Measurements from ENCODE around the gene TMEM123.
"Not testable (repeated sequence)": the region's sequence is repeated elsewhere in the genome, so short reads cannot be mapped to it uniquely, and the experiment has no call there.

Gene TMEM123

GRCh38 chr11:102396708-102397563 is 55.6 kb downstream of the TMEM123 start:
- in situ Hi-C loops (cut with MboI; ENCODE audit: low sequenced_read_pairs): no loop called here

- in situ Hi-C loops (cut with MboI; ENCODE audit: low sequenced_read_pairs): no loop called here
Observed at GRCh38 chr11:102395720-102396393, 56.7 kb downstream of the TMEM123 start.

GRCh38 chr11:102393272-102393730 is 59.3 kb downstream of the TMEM123 start:
- in situ Hi-C loops (cut with MboI; ENCODE audit: low sequenced_read_pairs): no loop called here

- in situ Hi-C loops (cut with MboI; ENCODE audit: low sequenced_read_pairs): no loop called here
Observed at GRCh38 chr11:102391549-102392237, 60.9 kb downstream of the TMEM123 start.

- in situ Hi-C loops (cut with MboI; ENCODE audit: low sequenced_read_pairs): no loop called here
Observed at GRCh38 chr11:102390667-102391465, 61.7 kb downstream of the TMEM123 start.

- in situ Hi-C loops (cut with MboI; ENCODE audit: low sequenced_read_pairs): no loop called here
Observed at GRCh38 chr11:102389253-102389652, 63.3 kb downstream of the TMEM123 start.

GRCh38 chr11:102387043-102387781 is 65.4 kb downstream of the TMEM123 start:
- in situ Hi-C loops (cut with MboI; ENCODE audit: low sequenced_read_pairs): no loop called here

- in situ Hi-C loops (cut with MboI; ENCODE audit: low sequenced_read_pairs): no loop called here
Observed at GRCh38 chr11:102386136-102386734, 66.3 kb downstream of the TMEM123 start.

GRCh38 chr11:102385085-102386007 is 67.2 kb downstream of the TMEM123 start:
- in situ Hi-C loops (cut with MboI; ENCODE audit: low sequenced_read_pairs): no loop called here

- in situ Hi-C loops (cut with MboI; ENCODE audit: low sequenced_read_pairs): no loop called here
Observed at GRCh38 chr11:102384419-102385079, 68.0 kb downstream of the TMEM123 start.

- in situ Hi-C loops (cut with MboI; ENCODE audit: low sequenced_read_pairs): no loop called here
Observed at GRCh38 chr11:102383839-102384238, 68.7 kb downstream of the TMEM123 start.

- in situ Hi-C loops (cut with MboI; ENCODE audit: low sequenced_read_pairs): no loop called here
Observed at GRCh38 chr11:102382384-102382783, 70.2 kb downstream of the TMEM123 start.

GRCh38 chr11:102378818-102379217 is 73.7 kb downstream of the TMEM123 start:
- in situ Hi-C loops (cut with MboI; ENCODE audit: low sequenced_read_pairs): no loop called here

GRCh38 chr11:102377891-102378290 is 74.7 kb downstream of the TMEM123 start:
- in situ Hi-C loops (cut with MboI; ENCODE audit: low sequenced_read_pairs): no loop called here

GRCh38 chr11:102375720-102376399 is 76.7 kb downstream of the TMEM123 start:
- in situ Hi-C loops (cut with MboI; ENCODE audit: low sequenced_read_pairs): no loop called here

- in situ Hi-C loops (cut with MboI; ENCODE audit: low sequenced_read_pairs): not testable (repeated sequence)
Observed at GRCh38 chr11:102374633-102375424, 77.7 kb downstream of the TMEM123 start.

- in situ Hi-C loops (cut with MboI; ENCODE audit: low sequenced_read_pairs): no loop called here
Observed at GRCh38 chr11:102368472-102368871, 84.1 kb downstream of the TMEM123 start.

Measured in hTERT RPE-1 (cell line).